Type B pancreatic cell (in vitro differentiated cells): ENCODE measurements around the gene LCE2C. TPM values are rescaled to one million over a fixed set of nuclear protein-coding genes. Genes with fewer than 3 reads are reported as not detected.
"Not testable (repeated sequence)": the region's sequence is repeated elsewhere in the genome, so short reads cannot be mapped to it uniquely, and the experiment has no call there.

Source experiments
- DNase-seq: peaks from one replicate; pipeline ENCODE4 v3.0.0; 2021; ENCODE audit warnings: mixed read lengths; ENCODE audit not compliant: unreplicated experiment; ENCODE audit errors: extremely low spot score
- H3K27ac Mint-ChIP-seq: 2 replicates; pipeline ENCODE4 v1.8.0; 2021; ENCODE audit warnings: mild to moderate bottlenecking, mixed read lengths
- H3K27me3 Mint-ChIP-seq: 2 replicates; pipeline ENCODE4 v1.8.0; 2021; ENCODE audit warnings: mixed read lengths
- H3K36me3 Mint-ChIP-seq: 2 replicates; pipeline ENCODE4 v1.8.0; 2021; ENCODE audit warnings: mixed read lengths
- H3K4me1 Mint-ChIP-seq: one replicate; pipeline ENCODE4 v1.8.0; 2021; ENCODE audit warnings: mixed read lengths; ENCODE audit not compliant: unreplicated experiment
- H3K4me3 Mint-ChIP-seq: 2 replicates; pipeline ENCODE4 v1.8.0; 2021; ENCODE audit warnings: mild to moderate bottlenecking, mixed read lengths
- H3K9me3 Mint-ChIP-seq: 2 replicates; pipeline ENCODE4 v1.8.0; 2021; ENCODE audit warnings: mixed read lengths
- total RNA-seq: library from RNA; stranded (reverse); gene quantifications from 2 replicates; pipeline ENCODE4 v1.2.1, GENCODE V29; 2021; ENCODE audit warnings: low replicate concordance
- TF ChIP-seq, protein P1 (sequence below): fragments of 200-600 bp; sonication (generic); conservative IDR thresholded peaks from 2 replicates; pipeline ENCODE4 v1.5.0; 2021; ENCODE audit warnings: antibody characterized with exemption, mild to moderate bottlenecking

Gene LCE2C
- total RNA-seq, 1 donor from 2014 or later, result not detected

DNA sequence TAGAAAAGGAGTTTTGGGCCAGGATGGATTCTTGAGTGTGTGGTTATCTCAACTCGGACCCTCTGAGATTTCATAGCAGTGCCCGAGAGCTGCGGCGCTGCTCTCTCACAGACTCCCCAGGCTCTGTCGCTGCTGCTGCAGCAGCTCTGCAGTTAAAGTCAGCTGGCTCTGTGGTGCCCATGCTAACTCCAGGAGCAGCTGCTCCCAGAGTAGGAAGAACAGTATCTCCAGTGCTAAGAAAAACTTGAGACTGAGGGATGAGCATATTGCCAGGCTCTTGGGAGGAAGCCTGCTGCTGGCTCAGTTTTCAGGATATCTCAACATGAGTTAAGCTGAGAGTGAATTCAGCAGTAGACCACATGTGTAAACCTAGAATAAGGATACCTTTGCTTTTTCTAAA, 7.4 kb upstream of the LCE2C start:
- Mint-ChIP-seq H3K27ac (no peak overlapping the region), H3K36me3 (no peaks in the 10 kb centered on the region), H3K27me3 (no peaks in the 10 kb centered on the region), H3K9me3 (no peaks in the 10 kb centered on the region), H3K4me1 (no peaks in the 10 kb centered on the region), H3K4me3 (no peak overlapping the region)
- no peak for DNase-seq
- TF ChIP-seq, protein P1, sequence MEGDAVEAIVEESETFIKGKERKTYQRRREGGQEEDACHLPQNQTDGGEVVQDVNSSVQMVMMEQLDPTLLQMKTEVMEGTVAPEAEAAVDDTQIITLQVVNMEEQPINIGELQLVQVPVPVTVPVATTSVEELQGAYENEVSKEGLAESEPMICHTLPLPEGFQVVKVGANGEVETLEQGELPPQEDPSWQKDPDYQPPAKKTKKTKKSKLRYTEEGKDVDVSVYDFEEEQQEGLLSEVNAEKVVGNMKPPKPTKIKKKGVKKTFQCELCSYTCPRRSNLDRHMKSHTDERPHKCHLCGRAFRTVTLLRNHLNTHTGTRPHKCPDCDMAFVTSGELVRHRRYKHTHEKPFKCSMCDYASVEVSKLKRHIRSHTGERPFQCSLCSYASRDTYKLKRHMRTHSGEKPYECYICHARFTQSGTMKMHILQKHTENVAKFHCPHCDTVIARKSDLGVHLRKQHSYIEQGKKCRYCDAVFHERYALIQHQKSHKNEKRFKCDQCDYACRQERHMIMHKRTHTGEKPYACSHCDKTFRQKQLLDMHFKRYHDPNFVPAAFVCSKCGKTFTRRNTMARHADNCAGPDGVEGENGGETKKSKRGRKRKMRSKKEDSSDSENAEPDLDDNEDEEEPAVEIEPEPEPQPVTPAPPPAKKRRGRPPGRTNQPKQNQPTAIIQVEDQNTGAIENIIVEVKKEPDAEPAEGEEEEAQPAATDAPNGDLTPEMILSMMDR, result no peak

- Mint-ChIP-seq H3K4me3 (no peak overlapping the region), H3K9me3 (no peaks in the 10 kb centered on the region), H3K27me3 (no peaks in the 10 kb centered on the region), H3K27ac (no peak overlapping the region), H3K36me3 (no peaks in the 10 kb centered on the region), H3K4me1 (no peaks in the 10 kb centered on the region)
- TF ChIP-seq, protein P1, result no peak
- DNase-seq, result no peak
Observed at GRCh38 chr1:152673016-152673415, 2.1 kb upstream of the LCE2C start.

DNA sequence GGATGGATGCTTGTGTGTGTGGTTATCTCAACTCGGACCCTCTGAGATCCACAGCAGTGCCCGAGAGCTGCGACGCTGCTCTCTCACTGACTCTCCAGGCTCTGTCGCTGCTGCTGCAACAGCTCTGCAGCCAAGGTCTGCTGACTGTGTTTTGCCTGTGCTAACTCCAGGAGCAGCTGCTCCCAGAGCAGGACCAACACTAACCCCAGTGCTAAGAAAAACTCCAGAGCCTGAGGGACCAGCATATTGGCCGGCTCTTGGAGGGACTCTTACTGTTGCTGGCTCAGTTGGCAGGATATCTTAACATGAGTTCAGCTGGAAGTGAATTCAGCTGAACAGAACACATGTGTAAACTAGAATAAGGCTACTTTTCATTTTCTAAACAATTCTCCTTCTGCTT, 4.4 kb downstream of the LCE2C start:
- no peaks in the 10 kb centered on the region for H3K9me3 Mint-ChIP-seq
- TF ChIP-seq, protein P1, result no peak
- no peak overlapping the region for H3K4me3 Mint-ChIP-seq
- DNase-seq, result no peak
- no peak overlapping the region for H3K27ac Mint-ChIP-seq
- H3K27me3 Mint-ChIP-seq, result no peaks in the 10 kb centered on the region
- H3K4me1 Mint-ChIP-seq, result no peaks in the 10 kb centered on the region
- H3K36me3 Mint-ChIP-seq, result no peaks in the 10 kb centered on the region

GRCh38 chr1:152681616-152682015, 6.5 kb downstream of the LCE2C start:
- DNase-seq, result no peak
- TF ChIP-seq, protein P1, result no peak
- H3K4me1 Mint-ChIP-seq, result no peaks in the 10 kb centered on the region
- H3K27me3 Mint-ChIP-seq, result no peaks in the 10 kb centered on the region
- no peak overlapping the region for H3K4me3 Mint-ChIP-seq
- H3K9me3 Mint-ChIP-seq, result no peaks in the 10 kb centered on the region
- H3K27ac Mint-ChIP-seq, result no peak overlapping the region
- no peaks in the 10 kb centered on the region for H3K36me3 Mint-ChIP-seq

DNA sequence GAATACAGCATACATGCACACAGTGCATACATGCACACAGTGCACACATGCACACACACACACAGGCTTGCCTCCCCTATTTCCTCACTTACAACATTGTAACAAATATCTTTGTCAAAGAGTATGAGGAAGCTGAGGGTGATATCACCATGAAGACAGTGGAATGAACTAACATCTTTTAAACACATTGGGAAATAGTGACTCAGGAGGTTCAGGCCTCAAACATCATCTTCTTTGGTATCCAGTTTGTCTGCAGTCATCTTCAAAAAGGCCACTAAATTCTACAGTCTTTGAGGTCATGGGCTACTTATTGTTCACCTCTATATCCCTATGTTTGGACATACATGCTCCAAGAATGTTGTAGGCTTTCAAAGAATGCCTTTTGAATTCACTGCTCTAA, 8.8 kb downstream of the LCE2C start:
- TF ChIP-seq, protein P1, result no peak
- Mint-ChIP-seq H3K36me3 (no peaks in the 10 kb centered on the region), H3K4me3 (no peak overlapping the region), H3K27ac (no peak overlapping the region), H3K9me3 (peaks cover 5% of the 10 kb centered on the region), H3K4me1 (no peaks in the 10 kb centered on the region), H3K27me3 (no peaks in the 10 kb centered on the region)
- no peak for DNase-seq

GRCh38 chr1:152685823-152686222, 10.7 kb downstream of the LCE2C start, which contains the start of gene LCE2B:
Gene LCE2B (plus strand): TSS chr1:152686123. CDS start chr1:152686844, 721 bp downstream.
- H3K4me3 Mint-ChIP-seq, H3K27me3 Mint-ChIP-seq, H3K9me3 Mint-ChIP-seq, H3K4me1 Mint-ChIP-seq, DNase-seq, H3K36me3 Mint-ChIP-seq, H3K27ac Mint-ChIP-seq: not testable (repeated sequence)
